ENCODE data around the gene CAPZA1. TPM values are rescaled to one million over a fixed set of nuclear protein-coding genes. Genes with fewer than 3 reads are reported as not detected.

Gene CAPZA1
- total RNA-seq, 2 donors from 2014 or later, result 111 to 122 TPM

DNA sequence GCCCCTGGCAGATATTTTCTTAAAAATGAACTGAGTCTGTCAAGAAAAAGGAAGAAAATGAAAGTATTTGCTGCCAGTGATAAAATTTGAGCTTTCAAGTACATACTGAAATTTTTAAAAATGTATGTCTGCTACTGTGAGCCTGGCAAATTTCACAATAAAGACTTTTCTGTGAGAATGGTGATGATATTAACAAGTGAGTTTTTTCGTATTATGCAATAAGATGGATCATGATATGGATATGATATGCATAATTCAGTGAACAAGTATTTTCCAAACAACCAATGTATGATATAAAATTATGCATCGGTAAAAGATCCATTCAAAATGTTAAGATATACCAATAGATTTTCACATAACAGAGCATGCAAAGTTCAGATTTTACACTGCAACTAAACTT is 16.6 kb upstream of the CAPZA1 start:
- H3K27me3 ChIP-seq (ENCODE audit: control insufficient read depth, insufficient read depth, low read length, poor library complexity, severe bottlenecking), result no peaks in the 10 kb centered on the region
- peaks cover 52% of the 10 kb centered on the region for H3K36me3 ChIP-seq (ENCODE audit: control insufficient read depth, insufficient read depth, low read length)
- Mint-ChIP-seq H3K4me3 (no peak overlapping the region), H3K36me3 (ENCODE audit: low read depth) (peaks cover 44% of the 10 kb centered on the region), H3K4me1 (no peaks in the 10 kb centered on the region), H3K27ac (no peak overlapping the region), H3K9me3 (no peaks in the 10 kb centered on the region), H3K27me3 (ENCODE audit: insufficient read depth) (no peaks in the 10 kb centered on the region)
- H3K4me3 ChIP-seq (ENCODE audit: low read length), result no peak overlapping the region
- H3K9ac ChIP-seq (ENCODE audit: extremely low read depth, low read length, poor library complexity, severe bottlenecking), result no peak overlapping the region
- no peak for DNase-seq
- TF ChIP-seq, protein P1, sequence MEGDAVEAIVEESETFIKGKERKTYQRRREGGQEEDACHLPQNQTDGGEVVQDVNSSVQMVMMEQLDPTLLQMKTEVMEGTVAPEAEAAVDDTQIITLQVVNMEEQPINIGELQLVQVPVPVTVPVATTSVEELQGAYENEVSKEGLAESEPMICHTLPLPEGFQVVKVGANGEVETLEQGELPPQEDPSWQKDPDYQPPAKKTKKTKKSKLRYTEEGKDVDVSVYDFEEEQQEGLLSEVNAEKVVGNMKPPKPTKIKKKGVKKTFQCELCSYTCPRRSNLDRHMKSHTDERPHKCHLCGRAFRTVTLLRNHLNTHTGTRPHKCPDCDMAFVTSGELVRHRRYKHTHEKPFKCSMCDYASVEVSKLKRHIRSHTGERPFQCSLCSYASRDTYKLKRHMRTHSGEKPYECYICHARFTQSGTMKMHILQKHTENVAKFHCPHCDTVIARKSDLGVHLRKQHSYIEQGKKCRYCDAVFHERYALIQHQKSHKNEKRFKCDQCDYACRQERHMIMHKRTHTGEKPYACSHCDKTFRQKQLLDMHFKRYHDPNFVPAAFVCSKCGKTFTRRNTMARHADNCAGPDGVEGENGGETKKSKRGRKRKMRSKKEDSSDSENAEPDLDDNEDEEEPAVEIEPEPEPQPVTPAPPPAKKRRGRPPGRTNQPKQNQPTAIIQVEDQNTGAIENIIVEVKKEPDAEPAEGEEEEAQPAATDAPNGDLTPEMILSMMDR (conservative IDR thresholded peaks at IDR 0.05), result no peak
- no peaks in the 10 kb centered on the region for H3K4me1 ChIP-seq (ENCODE audit: control insufficient read depth, insufficient read depth, low read length)
- no peak overlapping the region for H3K27ac ChIP-seq (ENCODE audit: low read depth, low read length)
- WGBS, 2 experiments (ENCODE audit: insufficient coverage in 1 of 2, insufficient read length in 1 of 2), result 86% methylated on average over 2 of the region's 2 CpGs; no CpG with 5 or more reads in 1 of the 2 experiments
- no peaks in the 10 kb centered on the region for H3K9me3 ChIP-seq (ENCODE audit: control insufficient read depth, low read length)

- H3K9me3 ChIP-seq (ENCODE audit: control insufficient read depth, low read length), result no peaks in the 10 kb centered on the region
- Mint-ChIP-seq H3K9me3 (no peaks in the 10 kb centered on the region), H3K27ac (no peak overlapping the region), H3K27me3 (ENCODE audit: insufficient read depth) (no peaks in the 10 kb centered on the region), H3K4me3 (no peak overlapping the region), H3K4me1 (no peaks in the 10 kb centered on the region), H3K36me3 (ENCODE audit: low read depth) (peaks cover 49% of the 10 kb centered on the region)
- H3K27ac ChIP-seq (ENCODE audit: low read depth, low read length), result no peak overlapping the region
- H3K9ac ChIP-seq (ENCODE audit: extremely low read depth, low read length, poor library complexity, severe bottlenecking), result no peak overlapping the region
- H3K4me1 ChIP-seq (ENCODE audit: control insufficient read depth, insufficient read depth, low read length), result no peaks in the 10 kb centered on the region
- no peak overlapping the region for H3K4me3 ChIP-seq (ENCODE audit: low read length)
- no peaks in the 10 kb centered on the region for H3K27me3 ChIP-seq (ENCODE audit: control insufficient read depth, insufficient read depth, low read length, poor library complexity, severe bottlenecking)
- TF ChIP-seq, protein P1 (conservative IDR thresholded peaks at IDR 0.05), result no peak
- 80 to 95% methylated on average over 1 of the region's 1 CpG for WGBS, 2 experiments (ENCODE audit: insufficient coverage in 1 of 2, insufficient read length in 1 of 2)
- H3K36me3 ChIP-seq (ENCODE audit: control insufficient read depth, insufficient read depth, low read length), result peaks cover 56% of the 10 kb centered on the region
- DNase-seq, result no peak
Observed at GRCh38 chr1:112603541-112603940, 16.1 kb upstream of the CAPZA1 start.

DNA sequence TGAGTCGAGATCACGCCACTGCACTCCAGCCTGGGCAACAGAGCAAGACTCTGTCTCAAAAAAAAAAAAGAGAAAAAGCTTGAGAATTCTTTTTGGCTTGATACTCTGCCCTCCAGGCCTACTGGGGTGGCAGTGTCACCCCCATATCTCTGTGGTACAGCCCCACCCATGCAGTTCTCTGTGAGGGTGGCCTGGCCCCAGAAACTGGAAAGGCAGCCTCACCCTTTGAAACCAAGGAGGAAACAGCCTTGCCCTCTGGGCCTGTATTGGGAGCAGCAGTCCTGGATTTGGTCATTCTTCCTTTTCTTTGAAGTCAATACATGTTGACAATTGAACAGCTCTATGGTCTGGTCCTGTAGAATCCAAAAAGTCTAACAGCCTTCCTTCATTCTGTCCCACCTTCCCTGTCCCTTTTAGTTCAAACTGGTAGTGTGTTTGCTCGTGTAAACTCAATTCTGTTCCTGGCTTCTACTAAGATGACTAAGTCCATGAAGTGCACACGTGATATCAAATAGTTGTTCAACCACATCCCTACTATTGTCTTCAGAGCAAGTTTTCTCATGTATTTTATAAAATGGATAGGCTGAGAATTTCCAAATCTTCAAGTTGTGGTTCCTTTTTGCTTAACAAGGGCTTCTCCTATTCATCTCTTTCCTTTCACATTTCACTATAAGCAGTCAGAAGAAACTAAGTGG is 13.9 kb upstream of the CAPZA1 start:
- Histone ChIP-seq H3K27me3 (ENCODE audit: control insufficient read depth, insufficient read depth, low read length, poor library complexity, severe bottlenecking) (no peaks in the 10 kb centered on the region), H3K4me3 (ENCODE audit: low read length) (no peak overlapping the region), H3K9me3 (ENCODE audit: control insufficient read depth, low read length) (no peaks in the 10 kb centered on the region), H3K4me1 (ENCODE audit: control insufficient read depth, insufficient read depth, low read length) (no peaks in the 10 kb centered on the region), H3K36me3 (ENCODE audit: control insufficient read depth, insufficient read depth, low read length) (peaks cover 55% of the 10 kb centered on the region), H3K9ac (ENCODE audit: extremely low read depth, low read length, poor library complexity, severe bottlenecking) (no peak overlapping the region), H3K27ac (ENCODE audit: low read depth, low read length) (no peak overlapping the region)
- Mint-ChIP-seq H3K27me3 (ENCODE audit: insufficient read depth) (no peaks in the 10 kb centered on the region), H3K4me3 (no peak overlapping the region), H3K4me1 (no peaks in the 10 kb centered on the region), H3K9me3 (no peaks in the 10 kb centered on the region), H3K27ac (no peak overlapping the region), H3K36me3 (ENCODE audit: low read depth) (peaks cover 67% of the 10 kb centered on the region)
- 78 to 95% methylated on average over 2 to 4 of the region's 4 CpGs for WGBS, 2 experiments (ENCODE audit: insufficient coverage in 1 of 2, insufficient read length in 1 of 2)
- TF ChIP-seq, protein P1 (conservative IDR thresholded peaks at IDR 0.05), result no peak
- DNase-seq, result no peak

Measured in endodermal cell (in vitro differentiated cells).